Erythroblast (primary cell): ENCODE measurements around the gene STYXL1.
A peak's percentile ranks its signal among the peaks of the same experiment; 100 is the strongest.

Experiments
- DNase-seq, 2 experiments: peaks; one replicate each; lab custom pipeline; 2025; lab: John Stamatoyannopoulos, UW
- GATA1 ChIP-seq: IDR thresholded peaks from 2 replicates; pipeline ENCODE4 v1.6.1; 2011; ENCODE audit warnings: low read depth, mild to moderate bottlenecking, control low read depth, low read length, moderate library complexity
- POLR2A ChIP-seq: IDR thresholded peaks from 2 replicates; pipeline ENCODE4 v1.6.1; 2011; ENCODE audit warnings: mild to moderate bottlenecking, low read length

Gene STYXL1

DNA sequence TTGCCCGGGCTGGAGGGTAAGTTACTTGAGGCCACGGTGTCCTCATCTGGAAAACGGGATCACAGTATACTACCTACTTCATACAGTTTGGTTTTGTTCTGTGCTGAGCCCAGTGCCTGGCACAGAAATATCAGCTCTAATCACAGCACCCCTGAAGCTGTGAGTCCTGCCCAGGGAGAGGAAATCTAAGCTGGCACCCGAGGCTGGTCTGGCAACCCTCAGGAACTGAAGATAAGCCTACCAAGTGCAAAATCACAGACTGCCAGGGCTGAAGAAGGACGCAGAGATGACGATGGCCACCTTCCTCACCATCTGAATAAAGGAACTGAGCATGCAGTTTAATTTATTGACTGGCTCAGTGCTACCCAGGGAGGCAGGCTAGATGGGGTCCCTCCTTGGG lies 45.7 kb downstream of the STYXL1 start:
- DNase-seq: no peak
- no peak for TF ChIP-seq POLR2A
- no peak for TF ChIP-seq GATA1

DNA sequence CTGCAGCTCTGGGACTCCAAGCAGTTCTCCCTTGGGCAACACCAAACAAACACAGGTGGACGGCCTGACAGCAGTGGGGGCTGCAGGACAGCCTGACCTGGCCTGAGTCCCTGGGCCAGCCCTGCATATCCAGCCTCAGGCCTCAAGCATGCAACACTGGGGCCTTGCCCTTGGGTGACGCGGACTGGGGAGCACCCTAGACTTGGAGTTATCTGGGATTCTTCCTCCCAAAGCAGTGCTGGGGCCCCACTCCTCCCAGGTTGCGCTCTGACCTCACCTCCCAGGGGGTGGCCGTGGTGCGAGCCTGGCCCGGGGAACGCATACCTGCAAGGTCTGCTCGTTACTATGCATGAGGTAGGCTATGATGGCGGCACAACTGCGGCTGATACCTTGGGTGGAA lies 47.2 kb downstream of the STYXL1 start:
- TF ChIP-seq GATA1 (no peak), POLR2A (no peak)
- no peak for DNase-seq

DNA sequence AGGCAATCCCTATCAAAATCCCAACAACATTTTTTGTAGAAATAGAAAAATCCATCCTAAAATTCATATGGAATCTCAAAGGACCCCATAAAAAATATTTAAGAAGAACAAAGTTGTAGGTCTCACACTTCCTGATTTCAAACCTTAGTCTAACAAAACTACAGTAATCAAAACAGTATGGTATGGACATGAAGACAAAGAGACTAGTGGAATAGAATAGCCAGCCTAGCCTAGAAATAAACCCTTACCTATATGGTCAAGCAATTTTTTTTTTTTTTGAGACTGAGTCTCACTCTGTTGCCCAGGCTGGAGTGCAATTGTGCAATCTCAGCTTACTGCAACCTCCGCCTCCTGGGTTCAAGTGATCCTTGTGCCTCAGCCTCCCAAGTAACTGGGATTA lies 49.8 kb downstream of the STYXL1 start:
- TF ChIP-seq POLR2A (no peak), GATA1 (no peak)
- no peak for DNase-seq

DNA sequence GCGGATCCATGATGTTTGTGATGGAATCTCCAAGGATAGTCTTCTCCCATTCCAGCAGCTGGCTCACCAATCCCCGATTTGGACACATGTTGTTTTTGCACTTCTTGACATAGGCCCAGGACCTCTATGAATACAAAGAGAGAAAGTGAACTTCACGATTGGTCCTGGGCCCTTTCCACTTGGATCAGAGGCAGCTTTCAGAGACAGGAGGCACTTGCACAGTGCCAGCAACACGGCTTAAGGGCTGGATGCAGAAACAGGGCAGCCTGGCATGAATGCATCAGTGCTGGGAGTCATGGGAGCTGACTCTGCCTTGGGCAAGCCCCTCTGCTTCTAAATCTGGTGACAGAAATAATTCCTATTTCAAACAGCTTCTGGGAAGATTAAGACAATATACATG lies 51.3 kb downstream of the STYXL1 start:
- DNase-seq: no peak
- TF ChIP-seq POLR2A (no peak), GATA1 (no peak)

DNA sequence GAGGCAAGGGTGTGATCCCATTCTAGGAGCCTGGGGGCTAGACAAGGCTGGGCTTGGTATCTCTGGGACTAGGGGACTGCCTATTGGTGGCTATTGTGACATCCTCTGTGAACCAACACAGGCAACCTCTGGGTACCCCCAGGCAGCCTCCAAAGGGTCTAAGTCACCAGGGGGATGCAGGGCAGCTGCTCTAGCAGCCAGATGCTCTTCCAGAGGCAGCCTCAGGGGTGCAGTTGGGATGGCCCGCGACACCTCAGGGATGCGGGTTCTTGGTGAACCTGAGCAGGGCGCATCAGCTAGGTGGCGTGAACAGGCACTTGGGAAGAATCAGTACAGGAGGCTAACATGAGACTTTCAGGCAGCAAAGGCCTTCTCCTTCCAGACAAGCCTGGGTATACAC lies 51.8 kb downstream of the STYXL1 start:
- DNase-seq: no peak
- TF ChIP-seq GATA1: no peak
- no peak for TF ChIP-seq POLR2A

DNA sequence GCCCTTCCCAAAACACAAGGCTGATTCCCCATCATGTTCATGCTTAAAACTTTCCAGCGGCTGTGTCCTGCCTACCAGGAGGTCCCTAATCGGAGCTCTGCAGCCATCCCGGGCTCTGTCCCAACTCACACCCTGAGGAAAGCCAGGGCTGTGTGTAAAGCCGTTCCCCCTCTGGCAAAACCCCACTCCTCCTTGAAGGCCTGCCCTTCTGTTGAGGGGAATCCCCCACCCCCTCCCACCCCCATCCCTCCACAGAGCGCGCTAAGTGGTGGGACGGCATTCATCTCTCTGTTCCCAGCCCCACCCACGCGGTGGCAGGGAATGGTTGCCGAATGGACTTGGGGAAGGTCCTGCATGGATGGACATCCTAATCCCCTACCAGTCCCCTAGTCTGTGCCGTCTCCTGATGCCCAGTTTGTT lies 52.7 kb downstream of the STYXL1 start:
- DNase-seq: no peak
- TF ChIP-seq POLR2A (no peak), GATA1 (no peak)

DNA sequence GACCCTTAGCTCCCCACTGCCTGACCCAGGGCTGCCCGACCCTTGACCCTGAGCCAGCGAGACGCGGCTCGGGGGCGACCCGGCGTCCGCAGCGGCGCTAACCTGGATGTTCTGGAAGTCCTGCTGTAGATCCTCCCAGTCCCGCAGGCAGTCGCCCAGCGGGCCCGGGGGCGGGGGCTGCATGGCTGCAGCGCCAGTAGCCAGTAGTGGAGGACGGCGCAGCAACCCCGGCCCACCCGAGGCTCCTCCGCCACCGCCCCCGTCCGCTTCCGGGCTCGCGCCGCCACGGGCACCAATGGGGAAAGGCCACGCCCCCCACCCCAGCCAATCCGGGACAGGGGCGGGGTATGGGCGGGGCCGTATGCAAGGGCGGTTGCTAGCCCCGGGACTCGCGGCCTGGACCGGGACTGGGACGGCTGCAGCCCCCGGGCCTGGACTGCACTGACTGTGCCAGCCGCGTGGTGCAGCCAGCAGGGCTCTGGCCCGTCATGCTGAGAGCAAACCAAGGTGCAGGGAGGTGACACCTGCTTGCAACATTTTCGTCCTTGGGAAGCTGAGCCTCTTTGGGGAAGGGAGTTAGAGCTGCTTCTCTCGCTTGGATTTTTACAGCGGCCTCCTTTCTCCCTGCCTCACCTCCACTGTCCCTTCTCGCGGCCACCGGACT lies 53.3 kb downstream of the STYXL1 start, which contains the start of gene TMEM120A:
Gene TMEM120A (minus strand): TSS at position 208 of the 664 bp plus-strand sequence. CDS start 25 bp downstream, at position 183.
- DNase-seq: peak; percentile 92 to 96
- TF ChIP-seq POLR2A (peak; percentile 51), GATA1 (no peak)

DNA sequence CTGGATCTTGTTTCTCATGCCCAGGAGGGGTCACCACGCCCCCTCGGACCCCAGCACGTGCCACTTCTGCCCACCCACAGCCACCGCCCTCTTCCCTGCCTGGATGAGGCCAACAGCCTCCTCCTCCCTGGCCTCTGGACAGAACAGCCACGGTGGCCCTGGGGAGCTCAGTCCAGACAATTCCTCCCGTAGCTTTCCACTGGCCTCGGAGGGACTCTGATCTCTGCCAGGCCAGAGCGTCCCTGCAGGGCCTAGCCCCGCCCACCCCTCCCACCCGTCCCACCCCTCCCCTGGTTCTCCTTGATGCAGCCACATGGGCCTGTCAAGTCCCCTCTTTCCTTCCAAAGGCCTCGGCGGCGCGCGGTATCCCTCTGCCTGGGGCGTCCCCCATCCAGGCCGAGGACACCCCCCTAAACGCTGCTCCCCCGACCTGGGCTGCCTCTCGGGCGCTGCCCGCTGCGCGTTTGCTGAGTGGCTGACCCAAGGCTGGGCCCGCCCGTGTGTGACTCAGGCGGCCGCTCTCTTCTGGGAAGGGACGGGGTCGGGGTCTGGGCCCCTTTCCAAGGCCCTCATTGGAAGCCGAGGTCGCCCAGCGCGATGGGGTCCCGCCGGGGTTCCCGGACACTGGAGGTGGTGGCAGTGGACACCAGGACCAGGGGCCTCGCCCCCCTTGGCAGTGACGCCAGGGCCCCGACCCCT lies 54.0 kb downstream of the STYXL1 start:
- peak; percentile 47 for DNase-seq
- TF ChIP-seq GATA1 (no peak), POLR2A (no peak)

DNA sequence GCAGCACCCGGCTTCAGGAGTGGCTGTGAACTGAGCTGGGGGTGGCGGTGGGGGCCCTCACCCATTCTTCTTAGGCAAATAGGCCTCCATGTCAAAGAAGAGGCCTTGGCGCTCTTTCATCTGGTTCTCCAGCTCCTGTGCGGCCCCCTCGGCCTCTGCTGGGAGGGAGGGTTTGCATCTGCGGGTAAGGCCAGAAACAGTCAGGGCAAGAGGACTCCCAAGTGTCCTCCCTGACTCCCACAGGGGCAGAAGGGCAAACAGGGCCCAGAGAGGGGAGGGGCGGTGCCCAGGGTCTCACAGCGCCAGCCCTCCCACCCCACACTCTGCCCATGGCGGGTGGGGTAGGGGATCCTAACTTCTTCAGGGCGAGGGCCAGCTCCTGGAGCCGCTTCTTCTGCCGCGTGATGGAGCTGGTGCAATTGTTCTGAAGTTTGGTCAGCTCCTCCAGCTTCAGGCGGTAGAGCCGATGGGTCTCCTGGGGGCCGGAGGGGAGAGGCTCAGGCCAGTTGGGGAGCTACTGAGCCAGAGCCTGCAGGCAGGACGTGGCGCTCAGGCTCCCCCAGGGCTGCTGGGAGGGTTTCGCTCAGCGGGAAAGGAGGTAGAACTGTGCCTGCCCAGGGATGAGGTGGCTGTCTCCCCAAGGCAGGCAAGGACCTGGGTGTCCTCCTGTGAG lies 55.6 kb downstream of the STYXL1 start:
- no peak for TF ChIP-seq GATA1
- TF ChIP-seq POLR2A: no peak

DNA sequence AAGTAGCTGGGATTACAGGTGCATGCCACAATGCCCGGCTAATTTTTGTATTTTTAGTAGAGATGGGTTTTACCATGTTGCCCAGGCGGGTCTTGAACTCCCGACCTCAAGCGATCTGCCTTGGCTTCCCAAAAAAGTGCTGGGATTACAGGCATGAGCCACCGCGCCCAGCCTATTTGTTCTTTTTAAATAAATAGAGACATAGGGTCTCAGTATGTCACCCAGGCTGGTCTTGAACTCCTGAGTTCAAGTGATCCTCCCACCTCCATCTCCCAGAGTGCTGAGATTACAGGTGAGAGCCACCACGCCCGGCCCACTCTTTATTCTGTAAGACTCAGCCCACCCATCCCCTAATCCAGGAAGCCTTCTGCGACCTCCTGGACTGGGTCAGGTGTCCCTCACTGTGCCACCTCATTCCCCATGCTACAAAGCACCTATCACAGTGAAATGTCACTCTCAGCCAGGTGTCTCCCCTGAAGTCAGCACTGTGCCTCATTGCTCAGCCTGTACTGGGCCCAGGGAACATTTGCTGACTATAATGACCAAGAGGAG lies 56.2 kb downstream of the STYXL1 start:
- no peak for DNase-seq

More for the DNA sequence above, 55.6 kb downstream of the STYXL1 start:
- no peak for DNase-seq

DNA sequence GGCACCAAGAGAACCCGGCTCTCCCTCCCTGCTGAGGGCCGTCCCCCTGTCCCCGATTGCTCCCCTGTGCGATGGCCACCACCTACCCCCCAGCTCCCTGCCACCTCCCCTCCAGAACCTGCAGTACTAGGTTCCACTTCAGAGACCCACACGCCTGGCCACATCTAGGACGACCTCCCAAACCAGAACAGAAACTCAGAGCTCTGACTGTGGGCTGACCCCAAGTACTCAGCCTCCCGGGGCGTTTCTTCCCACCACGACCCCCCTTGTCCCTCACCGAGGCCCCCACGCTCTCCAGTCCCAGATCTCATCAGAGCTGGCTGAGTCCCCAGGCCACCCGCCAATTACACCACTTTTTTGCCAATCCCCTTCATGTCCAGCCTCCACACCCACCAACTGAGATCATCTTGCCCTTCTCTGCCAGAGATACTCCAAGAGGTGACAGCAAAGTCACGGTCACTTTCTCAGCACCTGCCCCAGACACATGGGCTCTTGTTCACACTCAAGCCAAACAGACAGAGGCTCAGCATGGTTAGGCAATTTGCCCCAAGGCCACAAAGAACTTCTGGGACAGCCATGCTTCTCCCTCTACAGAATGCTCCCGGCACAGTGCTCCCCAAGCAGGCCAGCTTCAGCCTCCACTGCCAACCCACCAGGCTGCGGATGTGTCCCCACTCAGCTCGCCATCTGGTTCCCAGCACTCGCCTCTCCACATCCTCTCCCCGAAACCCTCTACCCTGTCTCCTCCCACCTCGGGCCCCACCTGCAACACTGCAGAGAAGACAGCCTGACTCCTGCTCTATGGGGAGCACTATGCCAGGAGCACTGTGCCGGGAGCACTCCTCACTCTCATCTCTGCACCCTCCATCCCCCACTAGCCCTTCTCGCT lies 58.1 kb downstream of the STYXL1 start:
- TF ChIP-seq GATA1: no peak
- TF ChIP-seq POLR2A: no peak
- no peak for DNase-seq

More for the DNA sequence above, 56.2 kb downstream of the STYXL1 start:
- TF ChIP-seq GATA1: no peak
- TF ChIP-seq POLR2A: no peak

DNA sequence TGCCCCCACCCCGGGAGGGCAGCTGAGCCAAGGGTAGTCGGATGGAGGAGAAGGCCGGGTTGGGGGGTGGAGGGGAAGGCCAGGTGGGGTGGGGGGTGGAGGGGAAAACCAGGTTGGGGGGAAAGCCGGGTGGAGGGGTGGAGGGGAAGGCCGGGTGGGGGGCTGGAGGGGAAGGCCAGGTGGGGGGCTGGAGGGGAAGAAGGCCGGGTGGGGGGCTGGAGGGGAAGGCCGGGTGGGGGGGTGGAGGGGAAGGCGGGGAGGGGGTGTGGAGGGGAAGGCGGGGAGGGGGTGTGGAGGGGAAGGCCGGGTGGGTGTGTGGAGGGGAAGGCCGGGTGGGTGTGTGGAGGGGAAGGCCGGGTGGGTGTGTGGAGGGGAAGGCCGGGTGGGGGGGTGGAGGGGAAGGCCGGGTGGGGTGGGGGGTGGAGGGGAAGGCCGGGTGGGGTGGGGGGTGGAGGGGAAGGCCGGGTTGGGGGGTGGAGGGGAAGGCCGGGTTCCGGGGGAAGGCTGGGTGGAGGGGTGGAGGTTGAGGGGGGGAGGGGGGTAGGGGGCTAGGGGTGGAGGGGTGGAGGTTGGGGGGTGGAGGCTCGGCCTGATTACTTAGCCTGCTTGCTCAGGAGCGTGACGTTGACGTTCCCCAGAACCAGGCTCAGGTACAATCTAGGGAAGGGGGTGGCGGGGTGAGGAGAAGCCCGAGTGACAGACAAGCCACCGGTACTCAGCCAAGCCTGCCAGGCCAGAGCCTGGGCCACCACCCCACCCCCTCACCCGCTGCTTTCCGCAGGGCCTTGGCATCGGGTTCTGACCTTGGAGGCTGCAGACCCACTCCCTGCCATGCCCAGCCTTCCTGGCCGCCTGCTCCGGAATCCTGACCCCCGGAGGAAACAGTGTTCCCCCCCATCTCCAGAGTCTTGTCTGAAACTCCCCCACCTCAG lies 59.0 kb downstream of the STYXL1 start:
- TF ChIP-seq POLR2A: no peak
- TF ChIP-seq GATA1: no peak

More for the DNA sequence above, 59.0 kb downstream of the STYXL1 start:
- no peak for DNase-seq
